Nucleus accumbens (tissue), 56 donors: ENCODE data around the gene IGF2.

Source experiments
- DNase-seq, 56 donors: peaks; one replicate each; lab custom pipeline; 2025; lab: John Stamatoyannopoulos, UW

IGF2 gene

DNA sequence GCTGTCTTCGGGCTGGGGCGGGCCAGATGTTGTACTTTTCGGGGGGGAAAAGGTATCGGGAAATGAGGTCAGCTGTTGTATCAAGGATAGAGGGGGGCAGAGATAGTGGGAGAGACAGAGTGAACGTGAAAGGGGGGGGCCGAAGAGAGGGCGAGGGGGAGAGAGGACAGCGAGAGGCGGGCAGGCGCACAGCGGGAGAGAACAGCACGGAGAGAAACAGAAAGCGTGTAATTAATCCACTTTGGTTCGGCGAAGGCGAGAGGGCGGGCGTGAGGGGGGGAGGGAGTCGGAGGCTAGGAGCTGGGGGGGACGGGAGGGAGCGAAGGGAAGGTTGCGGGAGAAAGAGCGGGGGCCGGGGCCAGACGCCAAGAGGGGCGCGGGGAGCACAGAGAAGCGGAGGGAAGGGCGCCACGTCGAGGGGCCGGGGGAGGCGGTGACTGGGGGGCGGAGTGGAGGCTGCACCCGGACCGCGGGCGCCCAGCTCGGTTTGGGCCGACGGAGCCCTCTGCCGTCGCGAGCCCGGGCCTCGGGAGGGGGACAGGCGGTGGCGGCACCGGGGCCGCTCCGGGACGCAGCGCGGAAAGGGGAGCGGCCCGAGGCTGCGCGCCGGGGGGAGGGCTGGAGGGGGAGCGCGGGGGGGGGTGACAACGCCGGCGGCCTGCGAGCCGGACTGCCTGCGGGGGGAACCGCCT lies 612 bp downstream of the IGF2 start:
- no peak for DNase-seq

DNA sequence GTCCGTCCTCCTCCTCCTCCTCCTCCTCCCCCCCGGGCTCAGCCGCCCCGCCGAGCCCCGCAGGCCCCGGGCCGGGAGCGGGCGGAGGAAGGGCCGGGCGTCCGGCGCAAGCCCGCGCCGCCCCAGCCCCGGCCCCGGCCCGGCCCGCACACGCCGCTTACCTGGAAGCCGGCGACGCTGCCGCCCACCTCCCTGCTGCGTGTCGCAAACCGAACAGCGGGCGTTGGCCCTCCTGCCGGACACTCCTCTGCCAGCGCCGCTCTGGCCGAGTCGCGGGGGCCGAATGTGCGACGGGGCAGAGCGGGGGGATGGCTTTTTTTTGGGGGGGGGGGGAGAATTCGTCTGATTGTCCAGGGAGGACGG lies 1.1 kb downstream of the IGF2 start:
- no peak for DNase-seq

DNA sequence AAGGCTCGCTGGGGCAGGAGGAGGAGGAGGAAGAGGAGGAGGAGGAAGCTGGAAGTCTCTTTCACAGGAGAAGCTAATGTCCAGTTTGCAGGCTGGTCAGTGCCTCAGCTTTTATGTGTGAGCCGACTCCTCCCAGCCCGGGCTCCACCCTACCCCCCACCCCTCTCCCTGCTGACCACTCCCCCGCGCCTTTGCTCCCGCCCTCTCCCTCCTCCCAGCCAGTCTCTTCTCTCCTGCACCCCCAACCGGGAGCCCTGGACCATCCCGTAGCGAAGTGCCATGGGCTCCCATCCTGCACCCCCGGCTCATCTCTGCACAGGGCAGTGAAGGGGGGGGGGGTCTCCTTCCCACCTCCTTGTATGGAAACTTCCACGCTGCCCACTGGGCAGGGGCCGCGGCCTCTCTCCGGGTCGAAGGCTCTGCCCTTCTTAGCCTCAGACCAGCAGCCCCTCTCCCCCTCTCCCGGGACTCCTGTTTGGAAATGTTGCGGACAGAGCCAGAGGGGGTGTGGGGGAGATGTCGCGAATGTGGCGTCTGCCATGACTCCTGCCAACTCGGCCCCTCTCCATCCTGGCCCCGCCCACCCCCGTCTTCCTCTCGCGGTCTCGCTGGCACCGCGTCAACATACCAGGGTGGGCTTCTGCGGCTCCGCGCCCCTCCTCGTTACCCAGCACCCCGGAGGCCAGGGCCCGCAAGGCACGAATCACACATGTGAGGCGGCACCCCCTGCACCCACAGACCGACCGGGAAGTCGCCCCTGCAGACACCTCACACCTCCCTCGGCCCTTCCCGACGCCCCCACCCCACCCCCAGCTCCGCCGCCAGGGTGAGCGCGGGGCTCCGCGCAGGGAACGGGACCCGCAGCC lies 1.8 kb downstream of the IGF2 start:
- DNase-seq, result peak in 1 of 56 donors; percentile 23

DNA sequence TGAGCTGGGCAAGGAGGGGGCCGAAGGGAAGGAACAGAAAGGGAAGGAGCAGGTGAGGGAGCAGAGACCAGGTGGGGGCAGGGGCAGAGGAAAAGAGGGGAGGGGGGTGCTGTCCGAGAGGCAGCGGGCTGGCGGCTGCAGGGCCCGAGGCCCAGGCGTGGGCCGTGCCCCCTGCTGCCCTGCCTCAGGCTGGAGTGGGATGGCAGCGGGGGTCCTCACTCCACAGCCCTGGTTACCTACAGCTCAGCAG lies 2.3 kb downstream of the IGF2 start:
- no peak for DNase-seq

DNA sequence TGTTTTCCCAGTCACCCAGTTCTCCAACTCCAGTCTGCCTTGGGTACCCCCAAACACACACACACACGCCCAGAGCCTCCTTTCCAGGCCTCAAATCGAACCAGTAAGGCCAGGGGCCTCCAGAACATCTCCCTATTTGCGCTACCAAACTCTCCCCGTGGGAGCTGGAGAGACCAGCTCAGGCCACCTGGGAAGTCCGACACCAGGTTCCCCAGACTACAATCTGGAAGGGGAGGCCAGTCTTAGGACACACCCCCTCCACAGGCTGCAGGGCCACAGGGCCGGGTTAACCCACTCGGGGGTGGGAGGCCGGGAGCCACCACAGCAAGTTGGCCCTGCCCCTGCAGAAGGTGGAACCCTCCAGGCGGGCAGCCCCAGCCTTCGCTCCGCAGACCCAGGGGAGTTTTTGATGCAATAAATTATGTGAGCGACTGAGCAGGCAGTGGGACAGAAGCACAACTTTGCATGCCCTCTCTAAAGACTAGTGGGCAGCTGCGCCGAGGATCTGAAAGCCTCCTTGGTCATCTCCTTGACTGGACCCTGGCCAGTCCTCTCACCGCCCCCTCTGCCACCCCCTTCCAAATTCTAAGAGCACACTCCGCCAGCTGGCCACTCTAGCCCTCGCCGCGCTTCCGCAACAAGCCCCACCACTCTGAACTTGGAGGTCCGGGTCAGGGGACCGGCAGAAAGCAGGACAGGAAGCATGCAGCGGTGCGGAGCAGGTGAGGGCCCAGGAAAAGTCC lies 2.8 kb downstream of the IGF2 start:
- no peak for DNase-seq

DNA sequence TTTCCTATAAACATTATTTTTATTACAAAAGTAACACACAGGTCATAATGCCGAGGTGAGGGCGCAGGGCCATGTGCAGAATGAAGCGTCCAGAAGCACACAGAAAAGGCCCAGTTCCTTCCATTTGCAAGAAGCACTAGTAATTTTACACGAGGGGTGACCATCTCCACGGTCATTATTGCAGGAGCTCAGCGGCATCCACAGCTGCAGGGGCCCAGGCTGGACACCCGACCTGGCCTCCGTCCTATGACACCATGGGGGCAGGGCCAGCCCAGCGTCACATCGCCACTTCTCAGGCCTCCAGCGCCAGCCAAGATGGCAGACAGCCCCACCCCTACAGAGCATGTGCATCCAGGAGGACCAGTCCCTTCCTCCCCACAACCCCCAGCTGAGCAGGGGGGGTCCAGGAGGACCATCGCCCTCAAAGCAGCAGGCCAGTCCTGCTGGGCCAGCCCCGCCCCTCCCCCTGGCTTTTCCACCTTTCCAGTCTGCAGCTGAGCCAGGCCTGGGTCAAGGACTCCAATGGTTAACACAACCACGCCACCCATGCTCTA lies 3.5 kb downstream of the IGF2 start:
- no peak for DNase-seq

DNA sequence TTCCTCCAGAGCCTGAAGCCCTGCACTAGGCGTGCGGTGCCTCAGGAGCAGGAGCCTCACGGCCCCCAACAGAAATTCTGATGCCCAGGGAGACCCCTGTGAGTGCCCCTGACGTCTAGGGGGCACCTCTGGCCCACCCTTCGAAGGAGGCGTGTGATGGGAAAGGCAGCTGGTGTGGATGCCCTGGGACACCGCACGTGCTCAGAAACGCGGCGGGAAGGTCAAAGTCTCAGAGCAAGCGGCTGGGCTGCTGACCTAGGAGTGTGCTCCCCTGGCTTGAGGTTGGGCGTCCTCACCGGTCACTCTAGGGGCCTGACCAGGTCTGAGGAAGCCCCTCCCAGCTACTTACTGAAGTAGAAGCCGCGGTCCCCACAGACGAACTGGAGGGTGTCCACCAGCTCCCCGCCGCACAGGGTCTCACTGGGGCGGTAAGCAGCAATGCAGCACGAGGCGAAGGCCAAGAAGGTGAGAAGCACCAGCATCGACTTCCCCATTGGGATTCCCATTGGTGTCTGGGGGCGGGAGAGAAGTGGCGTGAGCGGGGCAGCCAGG lies 4.1 kb downstream of the IGF2 start:
- DNase-seq, result no peak

DNA sequence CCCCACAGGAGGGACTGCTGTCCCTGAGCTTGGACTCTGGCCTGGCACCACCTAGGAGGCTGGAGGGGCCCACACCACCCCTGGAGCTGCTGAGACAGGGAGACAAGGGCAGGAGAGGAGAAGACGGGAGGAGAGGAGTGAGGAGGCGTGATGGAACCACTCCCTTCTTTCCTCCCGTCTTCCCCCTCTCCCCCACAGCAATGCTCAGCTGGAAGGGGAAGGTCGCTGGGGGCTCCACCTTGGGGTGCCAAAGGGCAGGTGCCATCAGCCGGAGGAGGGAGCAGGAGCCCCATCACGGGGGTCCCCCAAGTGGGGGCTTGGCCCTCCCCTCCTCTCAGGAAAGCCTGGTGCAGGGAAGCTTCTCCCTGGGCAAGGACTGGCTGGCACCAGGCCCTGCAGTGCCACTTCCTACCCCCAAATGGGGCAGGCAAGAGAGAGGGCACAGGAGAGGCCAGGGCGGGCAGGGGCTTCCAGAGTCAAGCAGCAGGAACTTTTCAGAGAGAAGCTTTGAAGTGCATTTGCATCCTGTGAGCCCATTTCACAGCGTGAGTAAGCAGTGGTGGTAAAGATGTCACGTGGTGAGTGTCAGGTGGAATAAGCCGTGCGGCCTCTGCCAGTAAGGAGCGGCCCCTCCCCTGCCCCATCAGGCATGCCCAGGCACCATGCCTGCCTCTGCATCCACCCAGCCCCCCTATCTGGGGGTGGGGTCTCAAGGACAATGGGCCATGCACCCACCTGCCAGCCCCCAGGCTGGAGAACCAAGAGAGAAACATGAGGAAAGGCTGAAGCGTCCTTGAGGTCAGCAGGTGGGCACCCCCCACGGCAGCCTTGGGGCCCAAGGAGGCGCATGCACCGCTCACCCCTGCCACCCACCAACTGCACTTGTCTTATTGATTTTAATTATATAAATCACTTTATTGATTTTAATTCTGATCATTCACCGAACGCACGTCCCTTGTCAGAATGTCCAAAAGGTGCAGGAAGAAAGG lies 4.9 kb downstream of the IGF2 start:
- no peak for DNase-seq

DNA sequence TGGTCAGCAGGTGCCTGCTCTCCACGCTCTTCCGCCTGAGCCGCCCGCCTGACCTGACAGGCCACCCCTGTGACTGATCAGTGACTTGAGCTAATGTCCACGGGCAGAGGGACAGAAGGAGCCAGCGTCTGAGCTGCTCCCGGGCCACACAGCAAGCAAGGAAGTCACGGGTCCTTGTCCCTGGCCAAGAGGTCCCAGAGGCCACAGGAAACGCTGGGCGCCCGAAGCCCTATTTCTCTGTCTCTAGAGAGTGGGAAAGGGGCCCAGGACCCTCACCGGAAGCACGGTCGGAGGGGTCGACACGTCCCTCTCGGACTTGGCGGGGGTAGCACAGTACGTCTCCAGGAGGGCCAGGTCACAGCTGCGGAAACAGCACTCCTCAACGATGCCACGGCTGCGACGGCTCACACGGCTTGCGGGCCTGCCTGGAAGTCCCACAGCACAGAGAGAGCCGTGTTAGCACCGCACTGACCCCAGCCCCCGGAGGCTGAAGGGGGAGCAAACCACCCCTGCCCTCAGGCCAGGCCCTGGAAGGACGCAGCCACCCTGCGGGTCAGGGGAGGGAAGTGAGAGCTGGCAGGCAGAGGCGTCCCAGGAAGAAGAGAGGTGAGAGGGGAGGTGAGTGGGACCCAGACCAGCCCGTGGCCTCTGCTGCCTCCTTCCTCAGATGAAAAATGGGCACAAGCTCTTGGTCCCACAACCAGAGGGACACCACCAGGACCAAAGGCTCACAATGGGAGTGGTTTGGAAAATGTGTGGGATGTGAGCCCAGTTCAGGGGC lies 5.8 kb downstream of the IGF2 start:
- no peak for DNase-seq

DNA sequence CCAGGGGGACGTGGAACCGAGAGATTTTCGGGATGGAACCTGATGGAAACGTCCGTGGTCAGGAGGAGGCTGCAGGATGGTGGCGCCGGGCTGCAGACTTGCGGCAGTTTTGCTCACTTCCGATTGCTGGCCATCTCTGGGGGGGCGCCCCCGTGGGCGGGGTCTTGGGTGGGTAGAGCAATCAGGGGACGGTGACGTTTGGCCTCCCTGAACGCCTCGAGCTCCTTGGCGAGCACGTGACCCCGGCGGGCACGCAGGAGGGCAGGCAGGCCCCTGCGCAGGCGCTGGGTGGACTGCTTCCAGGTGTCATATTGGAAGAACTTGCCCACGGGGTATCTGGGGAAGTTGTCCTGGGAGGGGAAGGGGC lies 6.3 kb downstream of the IGF2 start:
- no peak for DNase-seq

DNA sequence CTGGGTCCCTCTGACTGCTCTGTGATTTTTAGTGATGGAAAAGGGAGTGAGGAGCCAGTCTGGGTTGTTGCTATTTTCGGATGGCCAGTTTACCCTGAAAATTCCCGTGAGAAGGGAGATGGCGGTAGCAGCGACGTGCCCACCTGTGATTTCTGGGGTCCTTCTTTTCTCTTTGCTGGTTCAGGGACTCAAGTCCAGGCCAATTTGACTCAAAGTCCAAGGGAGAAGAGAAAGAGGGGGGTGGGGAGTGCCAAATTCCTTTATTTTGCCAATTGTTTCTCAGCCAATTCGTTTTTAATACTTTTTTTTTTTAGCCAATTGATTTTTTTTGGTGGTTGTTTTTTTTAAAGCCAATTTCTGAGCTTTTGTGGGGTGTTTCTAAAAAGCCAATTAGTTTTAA lies 6.9 kb downstream of the IGF2 start:
- DNase-seq, result no peak

DNA sequence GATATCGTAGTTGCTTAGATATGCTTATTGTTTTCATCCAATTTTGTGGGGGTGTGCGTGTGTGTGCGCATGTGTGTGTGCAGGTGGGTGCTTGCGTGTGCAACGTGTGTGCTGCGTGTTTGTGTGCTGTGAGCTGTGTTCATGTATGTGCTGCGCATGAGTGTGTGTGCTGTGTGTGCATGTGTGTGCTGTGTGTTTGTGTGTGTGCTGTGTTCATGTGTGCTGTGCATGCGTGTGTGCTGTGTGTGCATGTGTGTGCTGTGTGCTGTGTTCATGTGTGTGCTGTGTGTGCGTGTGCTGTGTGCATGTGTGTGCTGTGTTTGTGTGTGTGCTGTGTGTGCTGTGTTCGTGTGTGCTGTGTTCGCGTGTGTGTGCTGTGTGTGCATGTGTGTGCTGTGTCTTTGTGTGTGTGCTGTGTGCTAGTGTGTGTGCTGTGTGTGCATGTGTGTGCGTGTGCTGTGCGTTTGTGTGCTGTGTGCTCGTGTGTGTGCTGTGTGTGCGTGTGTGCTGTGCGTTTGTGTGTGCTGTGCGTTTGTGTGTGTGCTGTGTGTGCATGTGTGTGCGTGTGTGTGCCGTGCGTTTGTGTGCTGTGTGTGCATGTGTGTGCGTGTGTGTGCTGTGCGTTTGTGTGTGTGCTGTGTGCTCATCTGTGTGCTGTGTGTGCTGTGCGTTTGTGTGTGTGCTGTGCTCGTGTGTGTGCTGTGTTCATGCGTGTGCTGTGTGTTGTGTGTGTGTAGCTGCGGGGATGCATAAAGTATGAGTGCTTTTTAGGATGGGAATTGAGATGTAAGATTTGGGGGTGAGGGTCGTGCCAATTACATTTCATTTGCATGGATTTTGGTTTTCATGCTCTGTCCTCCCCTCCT lies 7.6 kb downstream of the IGF2 start:
- DNase-seq, result no peak

DNA sequence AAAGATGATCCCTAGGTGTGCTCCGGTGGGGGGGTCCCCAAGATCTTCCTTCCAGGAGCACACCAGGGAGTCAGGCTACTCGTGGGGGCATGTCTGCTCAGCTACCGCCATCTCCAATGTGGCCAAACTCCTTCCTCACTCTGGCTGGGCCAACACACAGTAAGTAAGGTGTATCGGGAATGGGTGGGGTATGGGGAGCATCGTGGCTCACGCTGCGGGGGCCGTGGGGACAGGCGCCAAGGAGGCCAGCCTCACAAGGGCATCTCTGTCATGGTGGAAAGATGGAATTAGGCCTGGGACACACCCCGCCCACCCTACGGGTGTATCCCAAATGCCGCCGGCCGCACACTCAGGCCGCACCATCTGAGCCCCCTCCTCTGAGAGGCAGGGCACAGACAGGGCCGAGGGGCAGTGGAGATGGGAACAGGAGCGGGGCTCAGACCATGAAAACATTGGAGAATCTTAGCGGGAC lies 8.3 kb downstream of the IGF2 start:
- no peak for DNase-seq

DNA sequence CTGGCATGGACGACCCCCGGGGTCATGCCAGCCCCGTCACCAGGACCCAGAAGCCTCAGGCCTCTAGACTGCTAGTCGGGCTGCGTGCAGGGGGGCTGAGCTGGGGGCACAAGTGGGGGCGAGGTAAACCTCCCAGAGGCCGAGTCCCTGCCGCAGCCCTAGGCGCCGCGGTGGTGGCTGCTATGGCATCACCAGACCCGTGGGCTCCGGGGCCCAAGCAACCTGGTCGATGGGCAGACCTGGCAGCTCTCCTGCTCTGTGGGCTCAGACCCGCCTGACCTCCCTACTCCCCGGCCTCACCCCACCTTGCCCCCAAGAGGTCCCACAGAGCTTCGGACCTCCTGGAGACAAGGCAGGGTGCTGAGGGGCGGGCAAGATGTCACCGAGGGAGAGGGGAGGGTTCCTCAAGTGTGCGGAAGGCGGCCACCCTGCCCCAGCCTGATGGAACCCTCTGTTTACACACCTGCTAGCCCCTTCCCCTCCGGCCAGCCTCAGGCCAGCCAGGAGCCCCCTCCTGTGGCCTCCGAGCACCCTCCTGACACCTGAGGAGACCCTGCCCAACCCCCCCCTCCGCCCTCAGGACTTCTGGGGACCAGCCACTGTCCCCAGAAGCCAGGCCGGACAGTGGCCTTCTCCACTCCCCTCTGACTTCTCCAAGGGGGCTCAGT lies 9.4 kb downstream of the IGF2 start:
- no peak for DNase-seq

DNA sequence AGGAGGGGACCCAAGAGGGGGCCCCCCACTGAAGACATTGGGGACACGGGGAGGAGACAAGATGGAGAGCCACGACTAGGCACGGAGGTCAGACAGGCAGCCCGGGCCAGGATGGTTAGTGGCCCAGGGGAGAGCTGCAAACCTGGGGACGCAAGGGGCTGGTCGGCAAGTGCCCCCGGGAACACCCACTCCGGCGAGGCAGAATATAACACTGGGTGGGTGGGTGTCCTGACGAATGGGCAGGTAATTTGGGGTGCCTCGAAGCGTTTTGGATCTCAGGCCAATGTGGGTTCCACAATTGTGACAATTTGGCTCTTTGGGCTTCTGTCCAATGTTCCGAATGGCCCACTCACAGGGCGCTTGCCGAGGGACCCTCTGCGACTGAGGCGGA lies 9.9 kb downstream of the IGF2 start:
- no peak for DNase-seq

DNA sequence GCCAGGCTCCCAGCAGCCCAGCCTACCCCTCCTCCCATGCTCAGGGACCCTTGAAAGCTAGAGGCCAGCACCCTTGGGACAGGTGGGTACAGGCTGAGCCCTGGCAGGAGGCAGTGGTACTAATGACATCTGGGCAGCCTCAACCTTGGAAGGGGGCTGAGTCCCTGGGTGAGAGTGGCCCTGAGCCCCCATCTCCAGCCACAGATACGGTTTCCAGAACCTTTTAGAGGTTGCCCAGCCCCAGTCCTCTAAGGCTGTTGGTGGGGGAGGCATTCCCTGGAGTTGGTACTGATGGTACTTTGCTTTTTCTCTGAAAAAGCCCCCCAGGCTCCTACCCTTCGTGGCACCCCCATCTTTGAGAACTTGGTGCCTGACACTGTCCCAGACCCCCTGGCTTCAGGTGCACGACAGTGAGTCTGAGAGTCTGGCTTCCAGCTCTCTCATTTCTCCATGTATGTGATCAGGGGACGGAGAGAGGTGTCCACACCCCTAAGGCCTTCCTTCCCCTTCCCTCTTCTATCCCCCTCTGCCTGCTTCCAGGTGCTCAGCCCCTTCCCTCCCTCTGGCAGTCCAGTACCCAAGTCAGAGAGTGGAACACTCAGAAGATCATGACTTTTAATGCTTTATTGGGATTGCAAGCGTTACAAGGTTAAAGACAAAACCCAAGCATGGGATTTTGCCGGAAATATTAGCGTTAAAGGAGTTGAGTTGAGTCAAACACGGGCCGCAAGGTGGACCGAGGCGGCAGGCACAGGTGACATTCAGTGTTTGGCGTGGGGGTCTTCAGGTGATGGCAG lies 10.5 kb downstream of the IGF2 start:
- no peak for DNase-seq

DNA sequence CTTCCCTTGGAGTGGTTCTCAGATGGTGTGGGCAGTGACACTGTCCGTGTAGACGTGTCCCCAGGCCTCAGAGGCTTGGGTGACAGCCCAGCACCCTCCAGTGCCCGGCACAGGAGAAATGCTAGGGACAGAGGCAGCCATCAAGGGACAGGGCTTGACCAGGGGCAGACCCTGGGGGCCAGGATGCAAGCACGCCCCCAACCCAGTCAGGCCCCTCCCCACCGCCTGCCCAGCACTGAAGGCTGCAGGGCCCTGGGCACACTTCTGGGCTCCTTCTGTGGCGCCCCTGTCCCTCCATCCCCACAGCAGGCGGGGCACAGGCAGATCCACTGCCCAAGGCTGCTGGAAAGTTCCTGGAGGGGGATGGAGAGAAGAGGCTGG lies 11.1 kb downstream of the IGF2 start:
- DNase-seq, result no peak
